Activated CD4-positive, alpha-beta T cell treated with anti-CD3 and anti-CD28 coated beads, Interleukin-10, Interleukin-2, amounts not matched to agents 100 ng/mL and 50 ng/mL, durations not matched to agents 16 hours and 8 hours (primary cell): ENCODE results near the gene MAP1LC3A.

Experiments used
- DNase-seq: peaks from one replicate; pipeline ENCODE4 v3.0.0-alpha.2; 2020

MAP1LC3A gene

GRCh38 chr20:34578521-34578920 lies 20.0 kb downstream of the MAP1LC3A start:
- DNase-seq = no peak

- DNase-seq = peak; percentile 20
Observed at GRCh38 chr20:34579191-34579978, 20.9 kb downstream of the MAP1LC3A start.

DNA sequence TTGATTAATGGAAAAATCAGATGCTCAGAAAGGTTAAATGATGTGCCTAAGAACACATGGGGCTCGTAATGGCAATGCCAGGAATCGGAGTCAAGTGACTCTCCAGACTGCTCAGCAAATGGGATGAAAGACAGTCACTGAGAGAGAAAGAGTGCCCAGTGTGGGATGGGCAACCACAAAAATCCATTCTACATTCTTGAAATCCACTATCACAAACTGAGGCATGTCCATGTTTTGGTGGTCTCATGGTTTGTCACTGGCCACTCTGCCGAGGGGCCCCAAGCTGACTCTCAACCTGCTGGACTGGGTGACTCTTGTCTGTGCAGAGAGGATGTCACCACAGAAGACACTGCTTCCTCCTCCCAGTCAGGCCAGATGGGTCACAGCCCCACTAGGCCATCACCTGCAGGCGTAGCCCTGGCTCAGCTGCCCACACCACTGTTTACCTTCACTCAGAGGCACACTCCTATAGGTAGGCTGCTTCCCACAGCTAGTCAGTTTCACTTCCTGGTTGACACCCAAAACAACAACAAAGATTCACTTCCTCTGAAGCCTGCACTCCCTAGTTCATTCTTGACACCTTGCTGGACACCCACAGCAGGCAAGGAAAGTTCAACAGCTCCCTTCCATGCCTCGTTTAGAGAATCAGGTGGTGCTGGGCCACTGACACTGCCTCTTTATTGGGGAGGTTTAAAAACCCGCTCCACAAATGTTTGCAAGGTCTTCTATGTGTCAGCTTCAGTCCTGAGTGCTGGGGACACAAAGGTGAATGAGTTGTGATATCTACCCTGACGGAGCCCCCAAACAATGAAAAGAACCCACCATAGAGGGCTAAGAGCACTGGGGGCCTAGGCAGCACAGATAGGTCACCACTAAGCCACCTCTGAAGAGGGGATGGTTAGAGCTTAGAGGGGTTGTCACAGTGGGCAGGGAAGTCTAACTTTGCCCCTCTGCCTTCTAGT lies 21.7 kb downstream of the MAP1LC3A start:
- DNase-seq = peak; percentile 46

GRCh38 chr20:34581341-34582184 lies 23.0 kb downstream of the MAP1LC3A start:
- peak; percentile 79 for DNase-seq

DNA sequence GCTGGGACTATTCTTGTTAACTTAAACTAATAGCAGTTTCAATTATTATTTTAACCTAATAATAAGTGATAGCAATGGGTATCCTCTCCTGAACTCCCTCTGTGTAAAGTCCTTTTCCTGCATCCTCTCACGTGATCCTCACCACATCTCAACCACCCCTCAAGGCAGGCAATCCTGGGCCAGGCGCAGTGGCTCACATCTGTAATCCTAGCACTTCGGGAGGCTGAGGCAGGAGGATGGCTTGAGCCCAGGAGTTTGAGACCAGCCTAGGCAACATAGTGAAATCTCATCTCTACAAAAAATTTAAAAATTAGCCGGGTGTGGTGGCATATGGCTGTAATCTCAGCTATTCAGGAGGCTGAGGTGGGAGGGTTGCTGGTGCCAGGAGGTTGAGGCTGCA lies 23.7 kb downstream of the MAP1LC3A start:
- DNase-seq = no peak

- DNase-seq = no peak
Observed at GRCh38 chr20:34582911-34583310, 24.4 kb downstream of the MAP1LC3A start.

DNA sequence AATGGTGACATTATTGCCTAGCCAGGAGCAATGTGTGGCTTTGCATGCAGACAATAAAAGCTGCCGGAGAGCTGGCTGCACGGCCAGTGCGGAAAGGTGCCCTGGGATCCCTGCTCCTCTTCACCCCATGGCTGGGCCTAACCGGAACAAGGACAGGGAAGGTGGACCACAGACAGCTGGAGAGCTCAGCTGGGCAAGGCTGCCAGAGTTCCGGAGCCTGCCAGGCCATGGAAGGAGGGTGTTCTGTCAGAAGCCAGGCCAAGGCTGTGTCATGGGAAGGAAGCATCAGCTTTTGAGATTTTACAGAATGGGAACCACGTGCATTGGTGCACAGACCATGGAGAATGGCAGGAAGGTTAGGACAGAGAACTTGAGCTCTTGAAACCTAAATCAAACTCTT lies 25.0 kb downstream of the MAP1LC3A start:
- DNase-seq = no peak

DNA sequence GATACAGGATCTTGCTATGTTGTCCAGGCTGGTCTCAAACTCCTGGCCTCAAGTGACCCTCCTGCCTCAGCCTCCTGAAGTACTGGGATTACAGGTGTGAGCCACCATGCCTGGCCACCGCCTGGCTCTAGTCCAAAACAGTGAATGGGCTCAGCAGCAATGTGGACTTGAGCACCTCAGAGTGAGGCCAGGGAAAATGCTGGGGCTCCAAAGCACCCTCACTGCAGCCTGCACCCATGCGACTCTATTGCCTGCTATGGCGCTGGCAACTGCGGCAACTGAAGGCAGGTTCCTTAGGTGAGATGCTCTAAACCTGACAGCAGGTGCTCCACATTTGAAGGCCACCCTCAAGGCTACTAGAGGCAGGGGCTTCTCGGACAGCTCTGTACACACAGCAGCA lies 26.5 kb downstream of the MAP1LC3A start:
- no peak for DNase-seq

GRCh38 chr20:34586488-34587163 lies 28.1 kb downstream of the MAP1LC3A start:
- no peak for DNase-seq

DNA sequence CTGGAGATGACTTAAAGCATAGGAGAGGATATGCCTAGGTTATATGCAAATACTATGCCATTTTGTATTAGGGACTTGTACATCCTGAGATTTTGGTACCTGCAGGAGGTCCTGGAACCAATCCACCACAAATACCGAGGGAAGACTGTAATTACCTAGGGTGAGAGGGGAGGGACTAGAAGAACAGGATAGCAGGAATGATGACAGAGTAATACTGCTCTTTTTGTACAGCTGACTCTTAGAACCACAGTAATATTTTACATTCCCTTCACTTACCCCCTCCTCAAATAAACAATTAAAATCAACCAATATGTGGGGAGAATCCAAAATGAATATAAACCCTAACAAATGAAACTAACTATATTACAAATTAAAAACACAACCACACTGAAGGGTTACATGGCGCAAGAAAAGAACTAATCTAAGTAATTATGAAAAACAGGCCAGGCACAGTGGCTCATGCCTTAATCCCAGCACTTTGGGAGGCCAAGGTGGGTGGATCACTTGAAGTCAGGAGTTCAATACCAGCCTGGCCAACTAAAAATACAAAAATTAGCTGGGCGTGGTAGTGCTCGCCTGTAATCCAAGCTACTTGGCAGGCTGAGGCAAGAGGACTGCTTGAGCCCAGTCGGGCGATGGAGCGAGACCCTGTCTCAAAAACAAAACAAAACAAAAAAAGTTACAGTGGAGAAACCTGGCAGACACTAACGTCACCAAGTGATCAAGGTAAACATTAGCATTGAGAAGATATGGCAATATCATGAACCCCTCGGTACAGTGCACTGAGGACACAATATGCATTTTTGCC lies 37.1 kb downstream of the MAP1LC3A start:
- DNase-seq = no peak

GRCh38 chr20:34600892-34601653 lies 42.6 kb downstream of the MAP1LC3A start:
- no peak for DNase-seq

DNA sequence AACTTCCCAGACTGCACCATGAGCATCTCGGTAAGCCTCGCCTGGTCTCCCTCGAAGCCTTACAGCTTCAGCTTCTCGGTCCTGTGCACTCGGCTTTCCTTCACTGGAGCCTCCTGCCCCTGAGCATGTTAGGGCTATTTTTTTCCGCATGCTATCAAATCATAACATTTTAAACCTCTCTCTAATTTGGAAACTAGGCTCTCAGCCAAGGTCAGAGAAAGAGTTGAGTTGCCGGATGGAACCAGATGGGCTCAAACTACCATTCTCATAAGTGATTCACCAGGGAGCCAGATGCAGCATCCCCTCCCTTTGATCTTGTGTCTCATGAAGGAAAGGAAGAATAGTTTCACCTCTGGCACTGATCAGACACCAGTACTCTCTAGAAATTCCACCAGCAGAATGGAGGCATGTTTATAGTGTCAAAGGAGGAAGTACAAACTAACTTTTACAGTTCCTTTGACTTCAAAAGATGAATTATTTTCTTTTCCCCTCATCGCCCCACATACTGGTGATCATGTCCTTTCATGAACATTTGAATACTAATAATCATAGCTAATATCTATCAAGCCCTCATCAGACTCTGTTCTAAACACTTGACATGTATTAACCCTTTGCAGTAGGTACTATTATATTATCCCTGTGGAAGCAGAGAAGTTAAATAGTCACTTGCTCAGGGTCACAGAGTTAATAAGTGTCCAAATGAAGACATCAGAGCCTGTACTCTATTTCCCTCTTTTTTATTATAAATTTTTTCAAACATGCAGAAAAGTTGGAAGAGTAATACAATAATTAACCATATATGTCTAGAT lies 46.7 kb downstream of the MAP1LC3A start:
- no peak for DNase-seq

- no peak for DNase-seq
Observed at GRCh38 chr20:34607066-34607465, 48.5 kb downstream of the MAP1LC3A start.
